Frontal cortex (tissue), 4 donors: ENCODE measurements around the gene GFPT2. TPM values are rescaled to one million over a fixed set of nuclear protein-coding genes. Genes with fewer than 3 reads are reported as not detected.
"Not testable (repeated sequence)": the region's sequence is repeated elsewhere in the genome, so short reads cannot be mapped to it uniquely, and the experiment has no call there.

ENCODE experiments used
- DNase-seq, 2 donors: peaks; one replicate each; pipeline ENCODE4 v3.0.0; 2012; ENCODE audit warnings: low spot score in 2 of 2
- FAIRE-seq: peaks from 2 replicates; lab custom pipeline; 2012; peaks lifted over from hg19 to GRCh38; lab: Jason Lieb, UNC
- total RNA-seq: library from RNA; depleted of rRNA; stranded (reverse); fragments of >200 nt; gene quantifications from one replicate; pipeline ENCODE4 v1.2.3, GENCODE V29; 2014
- donor health status: control.
- donor health status: control.
- donor health status: control.

The GFPT2 gene
- total RNA-seq, 1 donor from 2014 or later = 11.0 TPM

DNA sequence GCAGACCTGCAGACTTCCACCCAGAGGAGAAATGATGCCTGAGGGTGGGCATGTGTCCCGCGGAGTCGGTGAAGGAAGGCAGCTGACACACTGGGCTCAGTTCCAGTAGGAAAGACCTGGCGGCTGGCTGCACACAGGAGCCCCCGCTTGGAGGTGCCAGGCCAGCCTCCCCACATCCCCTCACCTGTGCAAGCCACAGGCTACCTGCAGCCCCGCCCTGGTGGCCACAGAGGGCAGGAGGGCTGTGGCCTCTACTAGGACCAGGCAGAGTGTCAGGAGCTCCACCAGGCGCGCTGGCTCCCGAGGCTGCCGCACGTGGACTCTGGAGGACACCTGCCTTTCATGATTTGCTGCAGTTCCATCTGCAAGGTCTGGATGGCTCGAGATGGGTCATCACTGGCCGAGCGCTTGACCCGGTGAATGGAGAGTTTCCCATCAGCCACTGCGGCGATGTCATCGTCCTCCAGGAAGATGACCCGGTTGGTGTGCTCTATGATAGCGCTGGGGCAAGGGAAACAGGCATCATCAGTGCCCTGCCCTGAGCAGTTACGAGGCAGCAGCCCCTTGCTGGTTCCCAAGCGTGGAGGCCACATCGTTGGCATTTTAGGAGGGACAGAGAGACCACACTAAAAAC, 34.6 kb downstream of the GFPT2 start:
- FAIRE-seq = no peak

DNA sequence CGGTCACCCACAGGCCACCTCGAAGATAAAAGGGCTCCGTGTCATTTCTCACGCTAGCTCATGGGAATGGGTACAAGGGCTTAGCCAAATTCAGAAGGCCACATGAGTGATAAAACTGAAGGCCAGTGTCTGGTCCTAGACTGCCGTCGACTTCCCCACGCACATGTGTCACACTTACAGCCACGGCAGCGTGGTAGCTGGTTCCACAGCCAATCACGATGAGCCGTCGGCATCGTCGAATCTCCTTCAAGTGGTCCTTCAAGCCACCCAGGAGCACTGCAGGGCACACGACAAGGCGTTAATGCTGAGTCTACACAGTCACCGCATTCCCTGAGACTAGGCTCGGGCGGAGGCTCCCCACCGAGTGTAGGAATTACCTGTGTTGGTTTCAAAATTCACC, 36.5 kb downstream of the GFPT2 start:
- DNase-seq (no peak), FAIRE-seq (no peak)

More for the DNA sequence above, 34.6 kb downstream of the GFPT2 start:
- no peak for DNase-seq

DNA sequence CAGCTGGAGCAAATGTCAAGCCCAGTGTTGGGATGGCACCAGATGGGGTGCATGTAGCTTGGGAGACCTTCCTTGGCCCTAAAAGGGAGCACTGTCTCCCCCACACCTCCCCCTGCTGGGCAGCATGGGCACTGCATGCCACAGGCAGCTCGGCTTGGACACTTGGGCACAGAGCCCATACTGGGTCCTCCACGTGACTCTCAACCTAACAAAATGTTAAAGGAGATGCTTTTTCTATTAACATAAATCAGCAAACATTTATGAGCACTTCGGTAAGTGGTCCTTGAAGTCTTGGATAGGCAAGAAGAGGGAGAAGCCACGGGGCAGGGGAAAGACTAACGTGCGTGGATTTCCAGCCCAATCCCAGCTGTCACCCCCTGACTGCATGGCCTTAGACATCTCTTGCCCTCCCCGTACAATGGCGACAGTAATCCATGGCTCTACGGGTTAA, 37.3 kb downstream of the GFPT2 start:
- FAIRE-seq (no peak), DNase-seq (peak; percentile 60 to 69)

DNA sequence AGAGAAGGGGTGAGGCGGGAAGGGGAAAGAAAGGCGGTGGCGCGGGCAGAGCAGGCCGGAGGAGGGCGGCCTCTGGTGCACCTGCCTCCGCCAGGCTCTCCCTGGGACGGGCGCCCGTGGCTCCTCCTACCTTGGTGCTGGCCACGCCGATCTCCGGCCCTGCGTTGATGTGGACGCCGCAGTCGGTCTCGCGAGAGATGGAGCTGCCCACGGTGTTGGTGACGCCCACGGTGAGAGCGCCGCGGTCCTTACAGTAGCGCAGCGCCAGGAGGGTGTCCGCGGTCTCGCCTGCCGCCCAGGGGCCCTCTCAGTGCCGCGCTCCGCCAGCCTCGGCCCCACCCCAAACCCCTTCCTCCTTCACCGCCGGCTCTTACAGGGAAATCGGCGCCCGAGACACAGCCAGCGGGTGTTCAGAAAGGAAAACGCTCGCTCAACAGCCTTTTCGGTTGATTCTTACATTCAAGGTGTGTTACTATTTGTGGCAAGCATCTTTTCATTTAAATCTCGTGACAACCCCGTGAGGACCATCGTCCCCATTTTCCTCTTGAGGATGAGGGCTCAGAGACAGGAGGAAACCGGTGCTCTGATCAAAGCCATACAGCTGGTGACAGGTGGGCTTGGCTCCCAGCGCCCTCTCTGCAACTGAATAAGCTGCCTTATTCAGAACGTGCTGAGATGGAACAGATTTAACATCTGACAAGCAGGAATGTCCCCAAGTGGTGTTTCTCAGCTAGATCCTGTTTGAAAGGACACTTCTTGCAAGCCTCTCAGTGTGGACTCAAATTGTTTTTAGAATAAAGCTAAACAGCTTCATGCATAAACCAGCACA, 39.2 kb downstream of the GFPT2 start:
- peak in 1 of 2 donors; percentile 79 for DNase-seq
- FAIRE-seq = no peak

DNA sequence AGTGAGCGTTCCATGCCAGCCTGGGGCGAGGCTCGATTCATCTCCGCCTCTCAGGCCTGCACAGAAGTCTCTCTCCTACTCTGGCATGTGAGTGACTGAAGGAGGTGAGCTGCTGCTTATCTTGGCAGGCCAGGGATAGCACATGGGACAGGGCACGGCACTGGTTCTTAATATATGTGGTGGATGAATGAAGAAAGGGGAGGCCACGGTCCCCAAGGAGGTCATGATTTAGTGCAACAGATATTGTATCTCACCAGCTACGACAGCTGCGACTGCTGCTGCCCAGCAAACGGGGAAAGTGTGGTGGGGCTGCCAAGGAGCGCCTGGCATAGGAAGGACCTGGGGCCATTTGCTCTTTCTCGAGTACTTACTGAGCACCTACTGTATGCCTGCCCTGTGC, 41.9 kb downstream of the GFPT2 start:
- DNase-seq = no peak
- no peak for FAIRE-seq

DNA sequence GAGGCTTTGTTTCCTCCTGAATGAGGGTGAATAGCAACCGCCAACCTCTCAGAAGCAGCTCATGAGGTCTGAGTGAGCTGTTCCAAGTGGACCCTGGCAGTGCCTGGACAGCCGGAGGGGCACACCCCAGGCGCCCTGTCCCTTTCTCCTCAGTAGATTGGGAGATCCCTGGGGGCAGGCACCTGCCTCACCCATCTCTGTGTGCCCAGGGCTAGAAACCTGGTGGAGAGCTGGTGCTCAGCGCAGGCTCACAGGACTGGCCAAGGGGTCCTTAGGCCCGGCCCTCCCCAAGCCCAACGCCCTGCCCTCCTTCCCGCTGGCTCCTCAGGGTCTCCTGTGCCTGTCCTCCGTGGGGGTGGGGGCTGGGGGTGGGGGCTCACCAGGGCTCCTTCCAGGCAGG, 46.3 kb downstream of the GFPT2 start:
- DNase-seq = no peak
- no peak for FAIRE-seq

DNA sequence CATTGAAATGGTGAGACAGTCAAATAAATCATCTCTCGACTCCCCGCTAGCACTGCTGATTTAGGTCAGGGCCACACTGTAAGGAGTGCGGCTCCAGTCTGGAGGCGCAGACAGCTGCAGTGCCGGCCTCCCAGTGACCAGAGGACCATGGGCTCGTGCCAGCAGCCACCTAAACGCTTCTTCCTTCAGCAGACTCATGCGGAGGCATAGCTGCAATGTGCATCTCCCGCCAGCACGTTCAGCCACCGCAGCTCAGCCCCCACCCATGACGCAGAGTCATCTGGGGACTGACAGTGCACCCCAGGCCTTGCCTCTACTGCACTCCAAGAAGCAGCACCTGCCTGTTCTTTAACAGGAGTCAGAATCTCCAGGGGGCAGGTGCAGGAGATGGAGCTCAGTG, 47.7 kb downstream of the GFPT2 start:
- no peak for DNase-seq
- FAIRE-seq = no peak

DNA sequence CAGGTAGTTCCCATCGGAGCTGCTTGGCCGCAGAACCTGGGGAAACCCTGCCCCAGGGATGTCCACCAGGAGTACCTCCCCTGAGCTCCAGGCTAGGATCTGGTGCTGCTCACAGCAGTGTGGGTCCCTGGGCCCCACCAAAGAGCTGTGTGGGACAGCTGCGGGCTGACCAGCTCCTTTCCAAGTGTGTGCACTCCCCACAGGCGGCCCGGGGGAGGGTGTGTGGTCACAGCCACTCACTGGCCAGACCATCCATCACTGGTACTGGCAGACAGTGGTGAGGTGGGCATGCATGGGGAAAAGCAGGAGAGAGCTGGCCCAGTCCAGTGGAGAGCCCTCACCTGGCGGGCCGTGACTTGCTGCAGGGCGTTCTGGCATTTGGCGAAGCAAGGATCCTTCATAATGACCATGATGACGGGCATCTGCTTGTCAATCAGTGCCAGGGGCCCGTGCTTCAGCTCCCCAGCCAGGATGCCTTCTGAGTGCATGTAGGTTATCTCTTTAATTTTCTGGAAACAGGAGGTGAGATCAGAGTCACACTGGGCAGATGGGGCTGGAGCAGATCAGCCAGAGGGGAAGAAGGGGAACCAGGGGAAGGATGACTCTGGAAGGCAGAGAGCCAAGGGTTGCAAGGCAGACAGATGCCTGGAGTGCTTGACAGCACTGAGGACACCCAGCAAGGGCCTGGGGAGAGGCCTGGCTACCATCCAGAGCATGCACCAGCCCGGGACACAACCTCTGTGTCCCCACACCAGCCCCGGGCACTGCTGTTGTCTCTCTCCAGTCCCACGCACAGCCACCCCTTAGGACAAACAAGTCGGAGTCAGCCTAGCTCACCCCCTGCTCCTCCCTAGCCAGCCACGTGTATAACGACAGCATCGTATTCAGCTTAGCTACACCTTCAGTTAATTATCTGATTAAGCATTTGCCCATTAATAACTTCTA, 48.4 kb downstream of the GFPT2 start:
- DNase-seq = no peak
- no peak for FAIRE-seq

DNA sequence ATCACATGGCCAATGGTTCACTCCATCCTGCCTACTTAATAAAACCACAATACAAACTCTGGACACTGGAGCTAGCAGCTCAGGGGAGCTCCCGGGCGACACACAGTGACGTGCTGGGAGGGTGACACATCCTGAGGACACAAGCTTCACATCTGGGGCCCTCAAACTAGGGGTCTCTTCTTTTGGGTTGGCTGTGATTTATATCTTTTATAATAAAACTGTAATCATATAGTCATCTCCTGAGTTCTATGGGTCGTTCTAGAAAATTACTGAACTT, 49.2 kb downstream of the GFPT2 start:
- no peak for FAIRE-seq
- no peak for DNase-seq

DNA sequence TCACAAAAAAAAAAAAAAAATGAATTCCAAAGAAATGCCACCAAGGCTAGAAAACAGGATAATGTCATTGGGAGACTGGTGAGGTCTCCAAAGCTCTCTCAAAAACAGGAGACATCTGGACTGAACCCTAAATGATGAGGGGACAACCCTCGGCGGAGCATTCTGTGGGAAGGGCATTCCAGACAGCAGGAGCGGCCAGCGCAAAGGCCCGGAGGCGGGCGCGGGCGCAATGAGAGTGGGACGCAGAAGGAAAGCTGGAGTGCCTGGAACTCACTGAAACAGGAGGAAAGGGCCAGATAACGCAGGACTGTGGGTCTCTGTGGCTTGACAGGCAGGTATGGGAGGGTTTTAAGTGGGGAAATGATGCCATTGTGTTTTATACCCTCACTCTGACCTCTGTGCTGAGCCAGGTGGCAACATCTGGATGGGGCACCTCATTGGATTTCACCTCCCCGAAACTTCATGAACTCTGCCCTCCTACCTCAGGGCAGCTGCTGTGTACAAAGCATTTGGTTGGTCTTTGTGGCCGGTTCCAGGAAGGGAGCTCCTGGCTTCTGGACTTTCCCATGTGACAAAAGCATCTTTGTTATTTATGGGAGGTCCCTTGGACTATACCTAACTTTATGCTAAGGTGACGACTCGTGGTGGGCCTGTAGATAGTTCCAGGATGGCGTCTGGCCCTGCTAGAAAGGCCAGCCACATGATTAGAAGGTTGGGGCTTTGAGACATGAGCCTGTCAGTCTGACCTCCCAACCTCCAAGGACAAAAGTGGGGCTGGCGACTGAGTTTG, 49.7 kb downstream of the GFPT2 start:
- DNase-seq (no peak), FAIRE-seq (no peak)

DNA sequence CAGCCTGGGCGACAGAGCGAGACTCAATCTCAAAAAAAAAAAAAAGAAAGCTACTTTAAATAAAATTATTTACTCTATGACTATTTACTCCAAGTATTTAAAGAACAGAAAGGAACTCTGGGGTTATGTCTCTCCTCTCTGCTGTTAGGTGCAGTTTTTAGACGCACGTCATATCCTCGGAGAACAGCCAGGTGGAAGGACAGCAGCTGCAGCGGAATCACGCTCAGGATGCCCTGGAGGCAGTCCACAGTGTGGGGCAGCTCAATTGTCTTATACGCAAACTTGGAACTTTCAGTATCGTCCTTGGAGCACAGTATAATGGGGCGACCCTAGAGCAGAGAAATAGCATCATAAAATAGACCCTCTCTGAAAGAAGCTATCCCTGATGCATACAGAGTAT, 50.9 kb downstream of the GFPT2 start:
- no peak for DNase-seq
- no peak for FAIRE-seq

DNA sequence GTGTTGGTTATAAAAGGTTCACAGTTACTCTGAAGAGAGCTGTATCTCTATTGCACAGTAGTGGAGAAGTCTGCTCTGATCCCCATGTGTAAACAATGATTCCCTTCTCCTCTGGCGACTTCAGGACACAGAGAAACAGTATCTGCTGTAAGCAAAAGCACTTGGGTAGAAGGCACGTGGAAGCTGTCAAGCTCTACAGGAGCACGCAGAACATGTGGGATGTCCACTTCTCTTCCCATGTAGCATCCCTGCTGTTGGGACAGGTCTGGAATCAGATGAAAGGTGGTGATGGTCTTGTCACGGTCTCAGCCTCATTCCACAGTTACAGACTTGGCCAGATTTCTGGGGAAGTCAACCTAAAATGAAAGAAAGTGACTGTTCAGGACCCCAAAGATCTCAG, 51.9 kb downstream of the GFPT2 start:
- FAIRE-seq (no peak), DNase-seq (no peak)

DNA sequence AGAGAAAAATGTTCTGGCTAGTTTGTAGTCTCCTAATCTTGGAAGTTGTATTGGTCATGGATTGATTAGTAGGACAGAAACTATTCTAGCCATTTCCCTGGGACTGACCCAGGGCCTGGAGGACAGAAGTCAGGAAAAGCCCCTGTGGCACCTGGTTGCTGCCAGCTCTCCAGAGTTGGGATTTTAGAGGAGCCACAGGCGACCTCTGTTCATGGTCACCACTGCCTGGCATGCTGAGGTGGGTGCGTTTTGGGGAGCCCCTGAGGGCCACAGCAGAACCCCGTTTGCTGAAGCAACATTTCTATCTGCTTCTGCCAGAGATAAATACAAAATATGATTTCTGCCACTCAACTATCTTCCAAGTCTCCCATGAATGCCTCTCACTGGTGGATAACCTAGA, 53.6 kb downstream of the GFPT2 start:
- DNase-seq (no peak), FAIRE-seq (no peak)

DNA sequence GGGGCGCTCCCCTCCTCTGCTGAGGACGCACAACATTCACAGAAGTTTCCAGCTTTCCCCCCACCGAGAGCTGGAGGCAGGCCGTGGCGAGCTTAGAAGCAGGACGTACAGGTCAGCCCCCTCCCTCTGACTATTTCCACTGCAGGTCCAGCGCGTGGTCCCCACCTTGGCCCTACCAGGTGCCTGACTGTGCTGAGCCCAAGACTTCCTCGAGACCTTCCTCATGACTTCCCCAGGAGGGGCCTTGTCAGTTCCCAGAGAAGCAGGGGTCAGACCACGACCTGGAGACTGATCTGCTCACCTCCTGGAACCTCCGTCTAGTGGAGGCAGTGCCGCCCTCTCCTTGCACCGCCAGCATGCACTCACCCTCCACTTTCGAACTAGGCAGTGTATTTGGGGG, 54.1 kb downstream of the GFPT2 start:
- DNase-seq, FAIRE-seq: not testable (repeated sequence)

DNA sequence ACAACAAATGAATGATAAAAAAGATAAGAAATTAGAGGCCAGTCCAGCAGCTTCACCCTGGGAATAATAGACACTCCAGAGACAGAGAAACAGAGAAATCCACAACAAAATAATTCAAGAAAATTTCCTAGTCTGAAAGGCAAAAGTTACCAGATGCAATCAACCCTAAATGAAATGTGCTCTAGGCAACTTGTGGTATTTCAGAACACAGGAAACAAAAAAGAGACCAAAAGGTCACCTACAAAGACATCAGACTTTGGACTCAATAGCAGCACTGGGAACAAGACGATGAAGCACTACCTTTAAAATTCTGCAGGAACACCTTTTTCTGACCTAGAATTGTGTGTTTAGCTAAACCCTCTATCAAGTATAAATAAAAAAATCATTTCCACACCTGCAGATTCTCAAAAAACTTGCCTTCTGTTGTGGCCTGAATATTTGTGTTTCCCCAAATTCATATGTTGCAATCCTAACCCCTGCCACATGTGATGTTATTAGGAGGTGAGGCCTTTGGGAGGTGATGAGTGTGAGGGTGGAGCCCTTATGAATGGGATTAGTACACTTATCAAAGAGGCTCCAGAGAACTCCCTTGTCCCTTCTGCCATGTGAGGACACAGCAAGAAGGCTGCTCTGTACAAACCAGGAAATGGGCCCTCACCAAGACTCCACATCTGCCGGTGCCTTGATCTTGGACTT, 55.4 kb downstream of the GFPT2 start:
- FAIRE-seq = no peak
- no peak for DNase-seq

DNA sequence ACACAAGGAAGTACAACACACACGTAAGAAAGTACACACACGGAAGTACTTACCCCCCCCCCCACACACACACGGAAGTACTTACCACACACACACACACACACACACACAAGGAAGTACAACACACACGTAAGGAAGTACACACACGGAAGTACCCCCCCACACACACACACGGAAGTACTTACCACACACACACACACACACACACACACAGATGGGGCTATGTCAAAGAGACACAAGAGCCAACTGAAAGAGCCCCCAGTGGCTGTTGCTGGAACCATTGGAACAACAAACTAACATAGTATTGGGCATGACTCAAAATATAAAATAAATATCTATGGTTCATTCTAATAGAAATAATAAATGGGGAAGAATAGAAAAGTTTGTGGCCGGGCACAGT, 56.4 kb downstream of the GFPT2 start:
- no peak for FAIRE-seq

DNA sequence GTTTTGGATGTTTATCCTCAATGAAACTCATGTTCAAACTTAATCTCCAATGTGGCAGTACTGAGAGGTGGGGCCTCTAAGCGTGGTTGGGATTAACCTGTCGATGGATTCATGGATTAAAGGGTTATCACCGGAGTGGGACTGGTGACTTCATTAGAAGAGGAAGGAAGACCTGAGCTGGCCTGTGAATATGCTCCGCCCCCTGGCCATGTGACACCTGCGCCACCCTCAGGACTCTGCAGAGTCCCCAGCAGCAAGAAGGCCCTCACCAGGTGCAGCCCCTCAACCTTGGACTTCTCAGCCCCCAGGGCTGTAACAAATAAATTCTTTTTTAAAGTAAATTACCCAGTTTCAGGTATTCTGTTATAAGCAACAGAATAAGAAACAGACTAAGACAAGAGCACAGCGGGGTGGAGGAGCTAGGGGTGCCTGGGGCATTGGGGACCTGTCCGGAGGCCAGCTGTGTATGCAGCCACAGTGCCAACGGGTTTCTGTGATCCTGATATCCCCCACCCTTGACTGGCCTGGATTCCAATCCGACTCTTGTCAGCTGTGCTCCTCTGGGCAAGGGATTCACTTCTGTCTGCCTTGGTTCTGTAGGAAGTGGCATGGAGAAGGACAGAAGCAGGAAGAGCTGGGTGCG, 58.1 kb downstream of the GFPT2 start:
- FAIRE-seq = no peak
- DNase-seq = no peak

More for the DNA sequence above, 56.4 kb downstream of the GFPT2 start:
- no peak for DNase-seq

DNA sequence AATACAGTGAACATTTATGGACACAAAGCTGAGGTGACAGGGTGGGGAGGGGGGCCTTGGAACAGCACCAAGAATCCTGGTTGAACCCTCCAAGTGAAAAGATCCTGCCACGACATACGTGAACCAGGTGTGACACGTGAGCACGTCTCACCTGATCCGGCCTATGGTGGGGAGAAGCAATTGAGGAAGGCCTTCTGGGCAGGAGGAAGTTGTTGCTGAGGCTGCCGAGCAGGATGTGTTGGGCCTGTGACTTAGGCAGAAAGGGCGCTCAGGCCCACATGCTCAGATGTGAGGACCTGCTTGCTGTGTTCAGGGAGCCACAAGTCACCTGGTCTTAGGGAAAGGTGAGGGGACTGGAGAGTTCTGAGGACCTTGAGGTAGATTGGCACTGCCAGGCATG, 58.7 kb downstream of the GFPT2 start:
- FAIRE-seq (no peak), DNase-seq (no peak)
